Peyer's patch (tissue), 4 donors: ENCODE data around the gene FUT8. TPM values are rescaled to one million over a fixed set of nuclear protein-coding genes. Genes with fewer than 3 reads are reported as not detected.

Experiments
- DNase-seq, 3 donors: peaks; one replicate each; pipeline ENCODE4 v3.0.0-alpha.2; 2017 to 2019
- H3K27ac ChIP-seq, 4 donors: fragments of 200-600 bp; sonication (generic); one replicate each; pipeline ENCODE4 v1.5.1; 2016 to 2019
- H3K27me3 ChIP-seq, 2 donors: fragments of 200-600 bp; sonication (generic); one replicate each; pipeline ENCODE4 v1.5.1; 2019
- H3K36me3 ChIP-seq, 3 donors: fragments of 200-600 bp; sonication (generic); one replicate each; pipeline ENCODE4 v1.5.1; 2016 to 2019
- H3K4me1 ChIP-seq, 4 donors: fragments of 200-600 bp; sonication (generic); one replicate each; pipeline ENCODE4 v1.5.1; 2016 to 2019
- H3K4me3 ChIP-seq, 4 donors: fragments of 200-600 bp; sonication (generic); 1 replicate in 3 of 4; 2 replicates in 1 of 4; pipeline ENCODE4 v1.5.1; 2016 to 2019; ENCODE audit warnings: mild to moderate bottlenecking in 1 of 4
- H3K9me3 ChIP-seq, 4 donors: fragments of 200-600 bp; sonication (generic); one replicate each; pipeline ENCODE4 v1.5.1; 2016 to 2019; ENCODE audit warnings: mild to moderate bottlenecking in 1 of 4
- CTCF ChIP-seq, 6 experiments: fragments of 450-650 bp in 4 of 6; fragments of 200-600 bp in 2 of 6; sonication (generic) in 1 of 6; IDR thresholded peaks; one replicate each; pipeline ENCODE4 v1.5.1; 2017 to 2019; ENCODE audit warnings: antibody characterized with exemption in 6 of 6, mild to moderate bottlenecking in 3 of 6, moderate library complexity in 1 of 6
- POLR2A ChIP-seq, 2 donors: fragments of 450-650 bp; IDR thresholded peaks; one replicate each; pipeline ENCODE4 v1.5.1; 2017; ENCODE audit warnings: antibody characterized with exemption in 2 of 2, mild to moderate bottlenecking in 2 of 2, moderate library complexity in 2 of 2
- total RNA-seq, 4 donors: library from RNA; depleted of rRNA; stranded (reverse); fragments of >200 nt; gene quantifications; one replicate each; pipeline ENCODE4 v1.1.0, GENCODE V29; 2016

Gene FUT8
- total RNA-seq, 4 donors from 2014 or later, result 46.4 to 126 (median 55.9) TPM

GRCh38 chr14:65718629-65719028 is 306.1 kb downstream of the FUT8 start:
- Histone ChIP-seq H3K4me3 (no peak overlapping the region), H3K27me3 (no peaks in the 10 kb centered on the region), H3K9me3 (peaks cover 0 to 16% (median 0%) of the 10 kb centered on the region in 4 donors), H3K4me1 (no peaks in the 10 kb centered on the region), H3K27ac (no peak overlapping the region), H3K36me3 (no peaks in the 10 kb centered on the region)
- no peak for DNase-seq
- no peak for TF ChIP-seq CTCF (IDR thresholded peaks at IDR 0.05)
- TF ChIP-seq POLR2A (IDR thresholded peaks at IDR 0.05), result no peak

- H3K27me3 ChIP-seq, result no peaks in the 10 kb centered on the region
- no peak overlapping the region for H3K27ac ChIP-seq
- H3K4me1 ChIP-seq, result no peaks in the 10 kb centered on the region
- H3K4me3 ChIP-seq, result no peak overlapping the region
- H3K36me3 ChIP-seq, result peaks cover 0 to 14% (median 0%) of the 10 kb centered on the region in 3 donors
- H3K9me3 ChIP-seq, result peaks cover 0 to 13% (median 0%) of the 10 kb centered on the region in 4 donors
- TF ChIP-seq CTCF (IDR thresholded peaks at IDR 0.05) (no peak), POLR2A (IDR thresholded peaks at IDR 0.05) (no peak)
- no peak for DNase-seq
Measured at GRCh38 chr14:65720171-65720570, 307.6 kb downstream of the FUT8 start.

- no peak for TF ChIP-seq POLR2A (IDR thresholded peaks at IDR 0.05)
- TF ChIP-seq CTCF (IDR thresholded peaks at IDR 0.05), result no peak
- Histone ChIP-seq H3K4me3 (no peak overlapping the region), H3K27ac (no peak overlapping the region), H3K4me1 (no peaks in the 10 kb centered on the region), H3K9me3 (peaks cover 0 to 13% (median 0%) of the 10 kb centered on the region in 4 donors), H3K36me3 (peaks cover 0 to 15% (median 0%) of the 10 kb centered on the region in 3 donors), H3K27me3 (no peaks in the 10 kb centered on the region)
- no peak for DNase-seq
Measured at GRCh38 chr14:65720743-65721142, 308.2 kb downstream of the FUT8 start.

GRCh38 chr14:65723348-65723747 is 310.8 kb downstream of the FUT8 start:
- H3K4me3 ChIP-seq, result no peak overlapping the region
- no peak for DNase-seq
- no peaks in the 10 kb centered on the region for H3K9me3 ChIP-seq
- H3K27me3 ChIP-seq, result no peaks in the 10 kb centered on the region
- H3K36me3 ChIP-seq, result peaks cover 0 to 15% (median 0%) of the 10 kb centered on the region in 3 donors
- no peaks in the 10 kb centered on the region for H3K4me1 ChIP-seq
- no peak for TF ChIP-seq CTCF (IDR thresholded peaks at IDR 0.05)
- TF ChIP-seq POLR2A (IDR thresholded peaks at IDR 0.05), result no peak
- H3K27ac ChIP-seq, result no peak overlapping the region

GRCh38 chr14:65728604-65729003 is 316.1 kb downstream of the FUT8 start:
- no peak for TF ChIP-seq POLR2A (IDR thresholded peaks at IDR 0.05)
- TF ChIP-seq CTCF (IDR thresholded peaks at IDR 0.05), result no peak
- H3K36me3 ChIP-seq, result peaks cover 0 to 19% (median 0%) of the 10 kb centered on the region in 3 donors
- H3K4me1 ChIP-seq, result no peaks in the 10 kb centered on the region
- H3K9me3 ChIP-seq, result no peaks in the 10 kb centered on the region
- no peak overlapping the region for H3K4me3 ChIP-seq
- no peak overlapping the region for H3K27ac ChIP-seq
- DNase-seq, result no peak
- H3K27me3 ChIP-seq, result no peaks in the 10 kb centered on the region

- peaks cover 0 to 11% (median 0%) of the 10 kb centered on the region in 3 donors for H3K36me3 ChIP-seq
- no peaks in the 10 kb centered on the region for H3K9me3 ChIP-seq
- H3K4me1 ChIP-seq, result no peaks in the 10 kb centered on the region
- TF ChIP-seq POLR2A (IDR thresholded peaks at IDR 0.05) (no peak), CTCF (IDR thresholded peaks at IDR 0.05) (no peak)
- H3K27ac ChIP-seq, result no peak overlapping the region
- no peak overlapping the region for H3K4me3 ChIP-seq
- no peaks in the 10 kb centered on the region for H3K27me3 ChIP-seq
- DNase-seq, result no peak
Measured at GRCh38 chr14:65729566-65729965, 317.0 kb downstream of the FUT8 start.
